IPS-20b (cell line): ENCODE data around the gene ZBTB3.
"Not testable (repeated sequence)": the region's sequence is repeated elsewhere in the genome, so short reads cannot be mapped to it uniquely, and the experiment has no call there.

Experiments used
- H3K27ac ChIP-seq: one replicate; pipeline ENCODE4 v1.5.1; 2013; ENCODE audit warnings: low read length
- H3K27me3 ChIP-seq: 2 replicates; pipeline ENCODE4 v1.6.1; 2013; ENCODE audit warnings: mild to moderate bottlenecking, low read length, inconsistent platforms; ENCODE audit not compliant: insufficient read depth
- H3K36me3 ChIP-seq: 2 replicates; pipeline ENCODE4 v1.6.1; 2013; ENCODE audit warnings: low read depth, mild to moderate bottlenecking, inconsistent platforms, low read length, moderate library complexity; ENCODE audit not compliant: insufficient read depth
- H3K4me1 ChIP-seq: 2 replicates; pipeline ENCODE4 v1.6.1; 2013; ENCODE audit warnings: mild to moderate bottlenecking, control low read depth, inconsistent platforms, low read length, moderate library complexity; ENCODE audit not compliant: insufficient read depth
- H3K4me3 ChIP-seq: 2 replicates; pipeline ENCODE4 v1.5.1; 2013; ENCODE audit warnings: mild to moderate bottlenecking, low read length, inconsistent platforms
- H3K9ac ChIP-seq: 2 replicates; pipeline ENCODE4 v1.6.1; 2013; ENCODE audit warnings: low read depth, mild to moderate bottlenecking, inconsistent platforms, low read length, moderate library complexity
- H3K9me3 ChIP-seq: 2 replicates; pipeline ENCODE4 v1.6.1; 2013; ENCODE audit warnings: mild to moderate bottlenecking, low read depth, low read length, inconsistent platforms; ENCODE audit not compliant: insufficient read depth

ZBTB3 gene

GRCh38 chr11:62786318-62787004 is 32.5 kb upstream of the ZBTB3 start:
- Histone ChIP-seq H3K9me3 (no peaks in the 10 kb centered on the region), H3K4me1 (no peaks in the 10 kb centered on the region), H3K4me3 (peak overlapping the region; percentile 91), H3K27ac (no peak overlapping the region), H3K9ac (peak overlapping the region; percentile 89; the same call in 1 of the 2 replicates), H3K36me3 (peaks cover 55% of the 10 kb centered on the region), H3K27me3 (no peaks in the 10 kb centered on the region)

- no peaks in the 10 kb centered on the region for H3K4me1 ChIP-seq
Observed at GRCh38 chr11:62782753-62783152, 28.8 kb upstream of the ZBTB3 start.

GRCh38 chr11:62778441-62778840 is 24.5 kb upstream of the ZBTB3 start:
- no peaks in the 10 kb centered on the region for H3K27me3 ChIP-seq
- no peak overlapping the region for H3K27ac ChIP-seq
- peaks cover 61% of the 10 kb centered on the region for H3K36me3 ChIP-seq
- H3K4me1 ChIP-seq, result no peaks in the 10 kb centered on the region
- no peak overlapping the region for H3K9ac ChIP-seq
- H3K4me3 ChIP-seq, result no peak overlapping the region
- H3K9me3 ChIP-seq, result no peaks in the 10 kb centered on the region

More at GRCh38 chr11:62782753-62783152, 28.8 kb upstream of the ZBTB3 start:
- H3K27me3 ChIP-seq, result no peaks in the 10 kb centered on the region
- no peak overlapping the region for H3K4me3 ChIP-seq
- H3K9me3 ChIP-seq, result no peaks in the 10 kb centered on the region
- no peak overlapping the region for H3K9ac ChIP-seq
- H3K36me3 ChIP-seq, result peaks cover 45% of the 10 kb centered on the region
- no peak overlapping the region for H3K27ac ChIP-seq

GRCh38 chr11:62777389-62777788 is 23.4 kb upstream of the ZBTB3 start:
- Histone ChIP-seq H3K9me3 (no peaks in the 10 kb centered on the region), H3K27ac (no peak overlapping the region), H3K4me1 (no peaks in the 10 kb centered on the region), H3K27me3 (no peaks in the 10 kb centered on the region), H3K36me3 (peaks cover 52% of the 10 kb centered on the region), H3K4me3 (no peak overlapping the region), H3K9ac (no peak overlapping the region)

- peaks cover 43% of the 10 kb centered on the region for H3K36me3 ChIP-seq
- no peak overlapping the region for H3K4me3 ChIP-seq
- no peaks in the 10 kb centered on the region for H3K27me3 ChIP-seq
- H3K4me1 ChIP-seq, result peaks cover under 1% of the 10 kb centered on the region; the same call in 1 of the 2 replicates
- H3K9ac ChIP-seq, result no peak overlapping the region
- no peak overlapping the region for H3K27ac ChIP-seq
- H3K9me3 ChIP-seq, result no peaks in the 10 kb centered on the region
Observed at GRCh38 chr11:62775646-62776045, 21.7 kb upstream of the ZBTB3 start.

GRCh38 chr11:62774407-62774806 is 20.4 kb upstream of the ZBTB3 start:
- peaks cover 7% of the 10 kb centered on the region; the same call in 1 of the 2 replicates for H3K4me1 ChIP-seq
- H3K9ac ChIP-seq, result no peak overlapping the region
- H3K9me3 ChIP-seq, result no peaks in the 10 kb centered on the region

GRCh38 chr11:62771144-62772021 is 17.4 kb upstream of the ZBTB3 start, which contains the start of gene TAF6L:
Gene TAF6L (plus strand): TSS chr11:62771396. CDS start chr11:62775784, 4,388 bp downstream.
- Histone ChIP-seq H3K27me3 (no peaks in the 10 kb centered on the region), H3K27ac (peak within 1 kb of the TSS; percentile 66), H3K4me3 (peak within 1 kb of the TSS; percentile 91), H3K9me3 (no peaks in the 10 kb centered on the region), H3K4me1 (peaks cover 7% of the 10 kb centered on the region; the same call in 1 of the 2 replicates), H3K9ac (peak within 1 kb of the TSS; percentile 80; the same call in 1 of the 2 replicates), H3K36me3 (peaks cover 42% of the 10 kb centered on the region)

More at GRCh38 chr11:62774407-62774806, 20.4 kb upstream of the ZBTB3 start:
- no peak overlapping the region for H3K4me3 ChIP-seq
- no peak overlapping the region for H3K27ac ChIP-seq
- H3K36me3 ChIP-seq, result peaks cover 43% of the 10 kb centered on the region
- no peaks in the 10 kb centered on the region for H3K27me3 ChIP-seq

GRCh38 chr11:62770778-62771143 is 16.8 kb upstream of the ZBTB3 start:
- Histone ChIP-seq H3K9ac (peak overlapping the region; percentile 80; the same call in 1 of the 2 replicates), H3K27me3 (no peaks in the 10 kb centered on the region), H3K27ac (peak overlapping the region; percentile 66), H3K36me3 (peaks cover 42% of the 10 kb centered on the region), H3K9me3 (no peaks in the 10 kb centered on the region), H3K4me1 (peaks cover 7% of the 10 kb centered on the region; the same call in 1 of the 2 replicates), H3K4me3 (peak overlapping the region; percentile 91)

GRCh38 chr11:62760867-62761227 is 6.9 kb upstream of the ZBTB3 start:
- Histone ChIP-seq H3K4me1 (peaks cover 15% of the 10 kb centered on the region), H3K4me3 (peak overlapping the region; percentile 42; the same call in 1 of the 2 replicates), H3K36me3 (peaks cover 27% of the 10 kb centered on the region)
- not testable (repeated sequence) for H3K9me3 ChIP-seq, H3K27me3 ChIP-seq, H3K9ac ChIP-seq, H3K27ac ChIP-seq

- Histone ChIP-seq H3K27ac (peak overlapping the region; percentile 75), H3K4me1 (peaks cover 19% of the 10 kb centered on the region), H3K4me3 (peak overlapping the region; percentile 80), H3K9me3 (no peaks in the 10 kb centered on the region), H3K36me3 (peaks cover 9% of the 10 kb centered on the region), H3K27me3 (no peaks in the 10 kb centered on the region), H3K9ac (peak overlapping the region; percentile 87; the same call in 1 of the 2 replicates)
Observed at GRCh38 chr11:62757846-62758788, 4.2 kb upstream of the ZBTB3 start.
